ENCODE data around the gene ADORA3.

The ADORA3 gene

DNA sequence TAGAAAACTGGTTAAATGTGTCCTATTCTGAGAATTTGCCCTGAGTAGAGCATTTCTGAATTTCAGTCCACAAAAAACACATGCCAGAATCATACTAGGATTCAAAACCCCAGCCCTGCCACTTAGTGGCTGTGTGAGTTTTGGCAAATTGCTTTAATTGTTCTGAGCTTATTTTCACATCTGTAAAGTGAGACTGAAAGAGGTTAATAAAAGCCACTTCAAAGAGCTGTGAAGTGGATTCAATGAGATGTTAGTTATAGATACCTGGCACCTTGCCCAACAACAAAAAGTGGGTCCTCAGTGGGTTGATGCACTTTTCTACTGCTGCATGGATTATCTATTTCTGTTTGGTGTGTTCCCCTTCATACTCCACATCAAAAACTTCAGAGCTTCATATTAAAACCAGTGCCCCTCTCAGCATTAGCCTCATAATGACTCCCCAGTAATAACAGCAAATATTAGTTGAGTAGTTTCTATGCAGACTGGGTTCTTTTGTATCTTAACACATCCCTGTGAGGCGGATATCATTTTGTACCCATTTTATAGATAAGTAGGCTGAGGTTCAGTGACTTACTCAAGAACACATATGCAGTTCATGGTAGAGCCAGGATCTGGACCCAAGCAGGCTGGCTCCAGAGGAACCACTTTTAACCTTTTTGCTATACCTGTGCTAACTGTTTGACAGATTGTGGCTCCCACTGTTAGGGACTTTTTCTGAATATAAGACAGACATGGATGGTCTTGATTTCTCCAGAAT is 14.2 kb upstream of the ADORA3 start:
- Histone ChIP-seq H3K36me3 (ENCODE audit: control insufficient read depth, insufficient read depth, low read length) (no peaks in the 10 kb centered on the region), H3K27me3 (replicated peaks; ENCODE audit: control insufficient read depth, insufficient read depth, low read length) (no peaks in the 10 kb centered on the region), H3K4me3 (replicated peaks; ENCODE audit: low read depth, low read length) (no peak overlapping the region)
- TF ChIP-seq, protein P1, sequence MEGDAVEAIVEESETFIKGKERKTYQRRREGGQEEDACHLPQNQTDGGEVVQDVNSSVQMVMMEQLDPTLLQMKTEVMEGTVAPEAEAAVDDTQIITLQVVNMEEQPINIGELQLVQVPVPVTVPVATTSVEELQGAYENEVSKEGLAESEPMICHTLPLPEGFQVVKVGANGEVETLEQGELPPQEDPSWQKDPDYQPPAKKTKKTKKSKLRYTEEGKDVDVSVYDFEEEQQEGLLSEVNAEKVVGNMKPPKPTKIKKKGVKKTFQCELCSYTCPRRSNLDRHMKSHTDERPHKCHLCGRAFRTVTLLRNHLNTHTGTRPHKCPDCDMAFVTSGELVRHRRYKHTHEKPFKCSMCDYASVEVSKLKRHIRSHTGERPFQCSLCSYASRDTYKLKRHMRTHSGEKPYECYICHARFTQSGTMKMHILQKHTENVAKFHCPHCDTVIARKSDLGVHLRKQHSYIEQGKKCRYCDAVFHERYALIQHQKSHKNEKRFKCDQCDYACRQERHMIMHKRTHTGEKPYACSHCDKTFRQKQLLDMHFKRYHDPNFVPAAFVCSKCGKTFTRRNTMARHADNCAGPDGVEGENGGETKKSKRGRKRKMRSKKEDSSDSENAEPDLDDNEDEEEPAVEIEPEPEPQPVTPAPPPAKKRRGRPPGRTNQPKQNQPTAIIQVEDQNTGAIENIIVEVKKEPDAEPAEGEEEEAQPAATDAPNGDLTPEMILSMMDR (IDR thresholded peaks at IDR 0.05; ENCODE audit: insufficient read depth, low read length, poor library complexity, severe bottlenecking) = no peak
- DNase-seq (ENCODE audit: extremely low read depth, insufficient read length) = no peak

DNA sequence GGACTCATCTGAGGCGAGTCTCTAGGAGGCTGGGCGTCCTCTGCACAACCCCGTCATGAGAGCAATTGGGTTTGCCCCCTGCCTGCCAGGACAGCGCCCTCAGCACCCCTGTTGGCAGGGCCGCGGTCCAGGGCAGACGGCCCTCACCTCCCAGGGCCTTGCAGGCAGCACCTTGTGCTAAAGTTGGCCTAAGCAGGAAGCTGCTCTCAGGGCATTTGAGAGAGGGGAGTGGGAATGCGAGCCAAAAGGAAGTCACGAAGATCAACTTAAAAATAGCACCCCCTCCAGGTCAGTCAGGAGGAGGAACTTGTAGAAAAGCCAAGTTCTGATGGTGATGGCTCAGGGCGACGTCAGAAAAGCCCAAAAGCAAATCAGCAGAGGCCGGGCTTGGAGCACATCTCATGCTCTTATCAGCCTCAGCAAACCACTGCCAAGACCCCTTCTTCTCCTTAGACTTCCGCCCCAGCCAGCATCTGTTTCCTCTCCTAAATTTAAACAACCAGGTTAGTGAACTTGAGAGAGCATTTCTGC is 12.6 kb upstream of the ADORA3 start:
- H3K27me3 ChIP-seq (replicated peaks; ENCODE audit: control insufficient read depth, insufficient read depth, low read length) = no peaks in the 10 kb centered on the region
- DNase-seq (ENCODE audit: extremely low read depth, insufficient read length) = peak; percentile 79
- H3K36me3 ChIP-seq (ENCODE audit: control insufficient read depth, insufficient read depth, low read length) = no peaks in the 10 kb centered on the region

DNA sequence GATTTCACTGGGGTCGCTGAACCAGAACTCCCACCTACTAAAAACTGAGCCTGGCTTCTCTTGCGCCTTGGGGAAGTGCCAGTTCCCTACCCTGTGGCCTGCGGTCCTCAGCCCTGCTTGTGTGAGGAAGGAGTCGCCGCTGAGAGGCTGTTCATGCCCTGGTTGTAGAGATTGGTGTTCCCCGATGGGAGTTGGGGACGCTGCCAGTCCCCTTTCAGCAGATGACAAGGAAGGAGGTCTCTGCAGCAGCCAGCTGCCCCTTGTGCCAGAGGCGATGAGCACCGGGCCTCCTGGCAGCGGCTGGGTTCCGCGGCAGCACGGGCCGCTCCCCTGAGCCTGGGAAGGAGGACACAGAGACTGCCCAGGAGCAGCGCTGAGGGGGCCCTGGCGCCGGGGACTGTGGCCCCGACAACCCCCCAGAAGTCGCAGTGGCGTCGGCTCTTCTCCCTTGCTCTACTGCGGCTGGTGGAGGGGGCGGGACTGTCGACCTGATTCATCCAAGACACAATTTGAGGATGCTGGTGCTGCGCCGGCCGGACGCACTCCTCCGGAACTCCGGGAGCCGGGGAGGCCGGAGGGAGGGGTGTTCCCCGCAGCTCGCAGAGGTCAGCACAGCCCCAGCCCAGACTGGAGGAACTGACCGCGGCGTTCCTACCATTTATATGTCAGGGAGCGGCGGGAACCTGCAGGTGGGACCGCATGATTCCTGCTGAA is 12.0 kb upstream of the ADORA3 start:
- DNase-seq (ENCODE audit: extremely low read depth, insufficient read length) = peak; percentile 45
- no peaks in the 10 kb centered on the region for H3K27me3 ChIP-seq (replicated peaks; ENCODE audit: control insufficient read depth, insufficient read depth, low read length)
- H3K36me3 ChIP-seq (ENCODE audit: control insufficient read depth, insufficient read depth, low read length) = no peaks in the 10 kb centered on the region
- TF ChIP-seq, protein P1 (IDR thresholded peaks at IDR 0.05; ENCODE audit: insufficient read depth, low read length, poor library complexity, severe bottlenecking) = no peak
- H3K4me3 ChIP-seq (replicated peaks; ENCODE audit: low read depth, low read length) = peak overlapping the region; percentile 53

More for the DNA sequence above, 12.6 kb upstream of the ADORA3 start:
- peak overlapping the region; percentile 53 for H3K4me3 ChIP-seq (replicated peaks; ENCODE audit: low read depth, low read length)
- TF ChIP-seq, protein P1 (IDR thresholded peaks at IDR 0.05; ENCODE audit: insufficient read depth, low read length, poor library complexity, severe bottlenecking) = peak; percentile 38

DNA sequence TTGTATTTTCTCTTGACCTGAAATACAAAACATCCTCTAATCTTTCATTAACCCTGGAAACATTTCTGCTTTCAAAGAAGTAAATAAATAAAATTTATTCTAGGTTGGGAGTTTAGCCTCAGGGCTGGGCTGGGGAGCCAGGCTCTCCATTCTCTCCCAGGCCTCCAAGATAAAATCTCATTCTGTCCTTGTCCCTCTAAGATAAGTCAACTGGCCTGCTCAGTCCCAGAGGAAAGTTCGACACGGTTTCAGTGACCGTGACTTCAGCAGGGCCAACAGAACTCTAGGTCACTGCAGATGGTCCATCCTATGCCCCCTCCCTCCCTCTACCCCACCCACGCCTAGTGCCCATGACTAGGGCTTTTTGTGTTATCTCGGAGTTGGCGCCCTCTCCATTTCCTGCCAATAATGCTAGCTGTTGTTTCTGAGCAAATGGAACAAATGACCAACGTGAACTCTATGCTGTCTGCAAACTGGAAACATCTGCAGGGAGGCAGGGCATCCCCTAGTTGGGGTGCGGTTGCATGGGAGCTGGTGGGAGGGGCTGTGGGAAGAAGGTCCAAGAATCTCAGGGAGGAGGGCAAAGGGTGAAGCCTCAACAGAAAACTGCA is 10.1 kb upstream of the ADORA3 start:
- TF ChIP-seq, protein P1 (IDR thresholded peaks at IDR 0.05; ENCODE audit: insufficient read depth, low read length, poor library complexity, severe bottlenecking) = no peak
- DNase-seq (ENCODE audit: extremely low read depth, insufficient read length) = no peak
- H3K36me3 ChIP-seq (ENCODE audit: control insufficient read depth, insufficient read depth, low read length) = no peaks in the 10 kb centered on the region
- no peaks in the 10 kb centered on the region for H3K27me3 ChIP-seq (replicated peaks; ENCODE audit: control insufficient read depth, insufficient read depth, low read length)
- no peak overlapping the region for H3K4me3 ChIP-seq (replicated peaks; ENCODE audit: low read depth, low read length)

DNA sequence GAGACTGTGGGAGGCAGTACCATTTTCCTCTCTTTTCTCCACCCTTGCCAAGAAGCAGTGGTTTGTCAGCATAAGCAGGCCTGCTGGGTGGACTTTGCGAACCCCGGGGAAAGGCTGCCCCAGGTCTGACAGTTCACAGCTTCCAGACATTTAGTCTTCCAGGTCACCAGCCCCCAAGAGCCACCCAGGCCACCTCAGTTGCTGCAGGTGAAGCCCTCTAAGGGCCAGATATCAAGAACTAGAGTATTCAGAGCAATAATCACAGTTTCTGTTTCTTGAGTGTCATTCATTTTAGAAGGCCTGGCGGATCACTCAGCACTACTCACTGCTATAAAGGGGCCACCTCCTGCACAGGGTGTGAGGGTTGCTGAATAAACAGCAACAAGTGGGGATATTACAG is 9.5 kb upstream of the ADORA3 start:
- H3K36me3 ChIP-seq (ENCODE audit: control insufficient read depth, insufficient read depth, low read length) = no peaks in the 10 kb centered on the region
- no peak overlapping the region for H3K4me3 ChIP-seq (replicated peaks; ENCODE audit: low read depth, low read length)
- TF ChIP-seq, protein P1 (IDR thresholded peaks at IDR 0.05; ENCODE audit: insufficient read depth, low read length, poor library complexity, severe bottlenecking) = no peak
- no peaks in the 10 kb centered on the region for H3K27me3 ChIP-seq (replicated peaks; ENCODE audit: control insufficient read depth, insufficient read depth, low read length)
- no peak for DNase-seq (ENCODE audit: extremely low read depth, insufficient read length)

Measured in GM06990 (cell line).